ENCODE measurements around the gene RERE. TPM values are rescaled to one million over a fixed set of nuclear protein-coding genes. Genes with fewer than 3 reads are reported as not detected.

RERE gene
- total RNA-seq, 2 donors from 2014 or later: 207 to 322 TPM

DNA sequence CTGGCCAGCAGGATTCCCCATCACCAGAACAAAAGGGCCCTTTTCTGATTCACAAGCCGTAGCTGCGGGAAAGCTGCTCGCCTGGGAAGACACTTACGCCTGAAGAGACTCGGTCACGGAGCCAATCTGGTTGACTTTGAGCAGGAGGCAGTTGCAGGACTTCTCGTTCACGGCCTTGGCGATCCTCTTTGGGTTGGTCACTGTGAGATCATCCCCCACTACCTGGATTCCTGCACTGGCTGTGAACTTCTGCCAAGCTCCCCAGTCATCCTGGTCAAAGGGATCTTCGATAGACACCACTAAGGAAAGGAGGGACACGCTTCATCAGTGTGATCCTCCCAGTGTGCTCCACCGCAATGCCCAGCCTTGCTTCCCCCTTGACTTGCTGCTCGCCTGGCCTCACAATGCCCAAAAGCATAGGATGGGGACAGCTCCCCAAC is 46.4 kb upstream of the RERE start:
- peaks cover 13 to 57% of the 10 kb centered on the region in 2 donors for H3K36me3 ChIP-seq
- H3K4me3 ChIP-seq: no peak overlapping the region
- H3K4me1 ChIP-seq (replicated peaks): no peaks in the 10 kb centered on the region
- no peaks in the 10 kb centered on the region for H3K9me3 ChIP-seq
- WGBS: 88% methylated on average over 13 of the region's 13 CpGs
- intact Hi-C loops (cut with DNase I): no loop called here
- H3K27me3 ChIP-seq (replicated peaks; ENCODE audit: insufficient read depth): no peaks in the 10 kb centered on the region
- DNase-seq (ENCODE audit: low spot score): no peak
- TF ChIP-seq, protein P1, sequence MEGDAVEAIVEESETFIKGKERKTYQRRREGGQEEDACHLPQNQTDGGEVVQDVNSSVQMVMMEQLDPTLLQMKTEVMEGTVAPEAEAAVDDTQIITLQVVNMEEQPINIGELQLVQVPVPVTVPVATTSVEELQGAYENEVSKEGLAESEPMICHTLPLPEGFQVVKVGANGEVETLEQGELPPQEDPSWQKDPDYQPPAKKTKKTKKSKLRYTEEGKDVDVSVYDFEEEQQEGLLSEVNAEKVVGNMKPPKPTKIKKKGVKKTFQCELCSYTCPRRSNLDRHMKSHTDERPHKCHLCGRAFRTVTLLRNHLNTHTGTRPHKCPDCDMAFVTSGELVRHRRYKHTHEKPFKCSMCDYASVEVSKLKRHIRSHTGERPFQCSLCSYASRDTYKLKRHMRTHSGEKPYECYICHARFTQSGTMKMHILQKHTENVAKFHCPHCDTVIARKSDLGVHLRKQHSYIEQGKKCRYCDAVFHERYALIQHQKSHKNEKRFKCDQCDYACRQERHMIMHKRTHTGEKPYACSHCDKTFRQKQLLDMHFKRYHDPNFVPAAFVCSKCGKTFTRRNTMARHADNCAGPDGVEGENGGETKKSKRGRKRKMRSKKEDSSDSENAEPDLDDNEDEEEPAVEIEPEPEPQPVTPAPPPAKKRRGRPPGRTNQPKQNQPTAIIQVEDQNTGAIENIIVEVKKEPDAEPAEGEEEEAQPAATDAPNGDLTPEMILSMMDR (IDR thresholded peaks at IDR 0.05): no peak
- TF ChIP-seq POLR2AphosphoS5 (IDR thresholded peaks at IDR 0.05) (no peak), POLR2A (IDR thresholded peaks at IDR 0.05) (no peak)
- no peak overlapping the region for H3K27ac ChIP-seq

DNA sequence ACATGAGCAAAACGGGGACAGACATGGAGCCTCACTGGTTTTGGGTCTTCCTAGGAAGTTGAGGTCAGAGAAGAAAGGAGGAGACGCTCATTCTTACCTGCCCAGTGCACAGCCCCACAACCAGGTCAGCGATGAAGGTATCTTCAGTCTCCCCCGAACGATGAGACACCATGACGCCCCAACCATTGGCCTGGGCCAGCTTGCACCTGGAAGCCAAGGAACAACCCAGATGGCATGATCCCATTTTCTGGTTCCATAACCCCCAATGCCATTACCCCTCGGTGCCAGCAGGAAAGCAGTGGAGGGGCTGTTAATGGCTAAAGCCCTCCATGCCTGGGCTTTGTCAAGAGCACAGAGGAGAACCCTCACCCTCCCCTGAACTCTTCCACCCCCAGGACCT is 45.7 kb upstream of the RERE start:
- no peak for TF ChIP-seq POLR2A (IDR thresholded peaks at IDR 0.05)
- TF ChIP-seq POLR2AphosphoS5 (IDR thresholded peaks at IDR 0.05): no peak
- TF ChIP-seq, protein P1 (IDR thresholded peaks at IDR 0.05): no peak
- intact Hi-C loops (cut with DNase I): no loop called here
- no peak overlapping the region for H3K27ac ChIP-seq
- H3K27me3 ChIP-seq (replicated peaks; ENCODE audit: insufficient read depth): no peaks in the 10 kb centered on the region
- H3K36me3 ChIP-seq: peaks cover 13 to 57% of the 10 kb centered on the region in 2 donors
- WGBS: 98% methylated on average over 7 of the region's 7 CpGs
- no peak overlapping the region for H3K4me3 ChIP-seq
- no peaks in the 10 kb centered on the region for H3K4me1 ChIP-seq (replicated peaks)
- DNase-seq (ENCODE audit: low spot score): no peak
- H3K9me3 ChIP-seq: no peaks in the 10 kb centered on the region

DNA sequence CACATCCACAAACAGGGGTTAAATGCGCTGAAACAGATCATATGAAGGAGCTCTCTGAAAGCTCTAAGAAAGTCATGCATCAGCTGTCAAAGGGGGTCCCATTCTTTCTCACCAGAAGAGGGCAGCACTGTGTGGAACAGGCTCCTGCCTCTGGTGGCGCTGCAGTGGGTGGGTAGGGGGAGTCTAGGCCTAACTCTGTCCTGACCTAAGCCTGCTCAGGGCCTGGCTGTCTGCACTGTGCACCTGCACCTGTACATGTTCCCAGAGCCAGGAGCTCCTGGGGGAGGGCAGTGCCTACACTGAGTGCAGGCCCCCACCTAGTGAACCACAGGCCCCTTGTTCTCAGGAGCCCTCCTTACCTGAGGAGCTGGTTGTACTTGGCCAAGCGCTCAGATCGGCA is 45.1 kb upstream of the RERE start:
- no peak overlapping the region for H3K4me3 ChIP-seq
- no peak for TF ChIP-seq POLR2AphosphoS5 (IDR thresholded peaks at IDR 0.05)
- TF ChIP-seq, protein P1 (IDR thresholded peaks at IDR 0.05): peak in 2 of 4 experiments; percentile 19 to 34
- 73% methylated on average over 4 of the region's 4 CpGs for WGBS
- intact Hi-C loops (cut with DNase I): no loop called here
- H3K27ac ChIP-seq: no peak overlapping the region
- no peaks in the 10 kb centered on the region for H3K27me3 ChIP-seq (replicated peaks; ENCODE audit: insufficient read depth)
- DNase-seq (ENCODE audit: low spot score): no peak
- no peaks in the 10 kb centered on the region for H3K9me3 ChIP-seq
- no peaks in the 10 kb centered on the region for H3K4me1 ChIP-seq (replicated peaks)
- H3K36me3 ChIP-seq: peaks cover 13 to 57% of the 10 kb centered on the region in 2 donors

DNA sequence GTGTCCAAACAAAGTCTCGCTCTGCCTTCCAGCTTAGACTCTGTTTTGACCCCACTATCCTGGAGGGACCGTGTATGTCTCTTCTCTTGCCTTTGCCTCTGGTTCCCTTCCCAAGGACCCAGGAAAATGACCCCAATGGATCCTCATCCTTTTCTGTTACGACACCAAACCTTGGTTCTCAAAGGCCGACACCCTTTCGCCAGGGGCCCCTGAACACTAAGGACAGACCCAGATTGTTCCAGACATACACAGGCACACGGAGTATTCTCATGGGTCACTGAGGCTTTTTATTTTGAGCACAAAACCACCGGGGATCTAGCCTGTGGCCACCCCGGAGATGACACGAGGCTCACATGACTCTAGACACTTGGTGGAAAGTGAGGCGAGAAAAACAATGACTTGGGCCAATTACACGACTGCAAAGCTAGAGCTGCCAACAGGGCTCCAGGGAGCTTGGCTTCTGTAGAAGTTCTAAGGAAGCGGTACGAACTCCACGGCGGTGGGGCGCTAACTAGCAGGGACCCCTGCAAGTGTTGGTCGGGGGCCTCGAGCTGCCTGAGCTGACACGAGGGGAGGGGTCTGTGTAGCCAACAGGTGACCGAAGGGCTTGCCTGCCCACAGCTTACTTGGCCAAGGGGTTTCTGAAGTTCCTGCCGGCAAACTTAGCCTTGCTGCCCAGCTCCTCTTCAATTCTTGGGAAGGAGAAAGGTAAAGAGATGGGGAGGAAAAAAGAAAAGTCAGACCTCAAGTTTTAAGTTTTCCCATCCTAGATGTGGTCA is 43.5 kb upstream of the RERE start:
- TF ChIP-seq POLR2A (IDR thresholded peaks at IDR 0.05) (no peak), POLR2AphosphoS5 (IDR thresholded peaks at IDR 0.05) (no peak)
- TF ChIP-seq, protein P1 (IDR thresholded peaks at IDR 0.05): no peak
- Histone ChIP-seq H3K27me3 (replicated peaks; ENCODE audit: insufficient read depth) (no peaks in the 10 kb centered on the region), H3K36me3 (peaks cover 13 to 42% of the 10 kb centered on the region in 2 donors), H3K27ac (no peak overlapping the region), H3K9me3 (no peaks in the 10 kb centered on the region), H3K4me3 (no peak overlapping the region), H3K4me1 (replicated peaks) (no peaks in the 10 kb centered on the region)
- intact Hi-C loops (cut with DNase I): no loop called here
- DNase-seq (ENCODE audit: low spot score): no peak
- 81% methylated on average over 21 of the region's 21 CpGs for WGBS
